HG02588 (cell line): ENCODE results near the gene OBP2A.

Source experiments
- ATAC-seq: cut with Tn5 transposase; IDR thresholded peaks from one replicate; pipeline ENCODE4 v1.9.1; 2021; ENCODE audit warnings: mild to moderate bottlenecking, moderate library complexity; ENCODE audit not compliant: unreplicated experiment

The OBP2A gene

GRCh38 chr9:135551456-135551855, 5.5 kb downstream of the OBP2A start:
- no peak for ATAC-seq

- no peak for ATAC-seq
Measured at GRCh38 chr9:135552021-135552697, 6.2 kb downstream of the OBP2A start.

GRCh38 chr9:135552698-135553171, 6.8 kb downstream of the OBP2A start:
- no peak for ATAC-seq

- ATAC-seq: no peak
Measured at GRCh38 chr9:135554718-135555117, 8.8 kb downstream of the OBP2A start.

- no peak for ATAC-seq
Measured at GRCh38 chr9:135555203-135555602, 9.3 kb downstream of the OBP2A start.

GRCh38 chr9:135555910-135556309, 10.0 kb downstream of the OBP2A start:
- ATAC-seq: no peak

GRCh38 chr9:135559606-135560005, 13.7 kb downstream of the OBP2A start:
- ATAC-seq: no peak

GRCh38 chr9:135561391-135562234, 15.7 kb downstream of the OBP2A start, which contains the start of gene PAEP:
Gene PAEP (plus strand): TSS chr9:135561756.
- no peak for ATAC-seq

- ATAC-seq: no peak
Measured at GRCh38 chr9:135562235-135562745, 16.4 kb downstream of the OBP2A start.

GRCh38 chr9:135563039-135563476, 17.1 kb downstream of the OBP2A start:
- ATAC-seq: no peak

GRCh38 chr9:135563858-135564257, 17.9 kb downstream of the OBP2A start:
- no peak for ATAC-seq

- ATAC-seq: no peak
Measured at GRCh38 chr9:135565141-135565628, 19.3 kb downstream of the OBP2A start.

GRCh38 chr9:135565636-135566035, 19.7 kb downstream of the OBP2A start:
- ATAC-seq: no peak

- no peak for ATAC-seq
Measured at GRCh38 chr9:135566552-135566951, 20.6 kb downstream of the OBP2A start.

GRCh38 chr9:135567311-135567710, 21.4 kb downstream of the OBP2A start:
- ATAC-seq: no peak

GRCh38 chr9:135568026-135568425, 22.1 kb downstream of the OBP2A start:
- ATAC-seq: no peak

GRCh38 chr9:135570456-135570855, 24.5 kb downstream of the OBP2A start:
- no peak for ATAC-seq

GRCh38 chr9:135572233-135572632, 26.3 kb downstream of the OBP2A start:
- no peak for ATAC-seq

GRCh38 chr9:135573124-135573523, 27.2 kb downstream of the OBP2A start:
- ATAC-seq: no peak

- no peak for ATAC-seq
Measured at GRCh38 chr9:135574331-135574730, 28.4 kb downstream of the OBP2A start.

- ATAC-seq: no peak
Measured at GRCh38 chr9:135574943-135575342, 29.0 kb downstream of the OBP2A start.
